Right cardiac atrium (tissue), 5 donors: ENCODE measurements around the gene FAM149B1. TPM values are rescaled to one million over a fixed set of nuclear protein-coding genes. Genes with fewer than 3 reads are reported as not detected.

Source experiments
- ATAC-seq, 2 donors: fragments of 200-7000 bp; cut with Tn5 transposase; one replicate each; pipeline versions ENCODE4 v1.8.0 to v1.9.1; 2020; ENCODE audit warnings: moderate library complexity in 2 of 2, mild to moderate bottlenecking in 1 of 2
- DNase-seq, 3 donors: peaks; one replicate each; pipeline ENCODE4 v3.0.0-alpha.2; 2020
- H3K27ac ChIP-seq: one replicate; pipeline ENCODE4 v1.5.1; 2013; ENCODE audit warnings: mild to moderate bottlenecking, low read length, control low read depth, moderate library complexity
- H3K27me3 ChIP-seq: one replicate; pipeline ENCODE4 v1.6.1; 2013; ENCODE audit not compliant: control insufficient read depth, insufficient read depth
- H3K4me1 ChIP-seq: one replicate; pipeline ENCODE4 v1.6.1; 2013; ENCODE audit warnings: low read length; ENCODE audit not compliant: control insufficient read depth, insufficient read depth
- H3K4me3 ChIP-seq: one replicate; pipeline ENCODE4 v1.5.1; 2013; ENCODE audit warnings: low read length, control low read depth
- H3K9me3 ChIP-seq: one replicate; pipeline ENCODE4 v1.6.1; 2013; ENCODE audit warnings: low read length; ENCODE audit not compliant: control insufficient read depth
- WGBS: extraction: QIAGEN DNeasy Blood & Tissue Kit; methylation state at CpG from one replicate; pipeline ENCODE4 v1.1.7; 2013; 5-methylcytosine and 5-hydroxymethylcytosine counted together
- intact Hi-C, 4 donors: fragments of 100-400 bp; cut with DNase I; formaldehyde crosslinking; loops; one replicate each; pipeline versions ENCODE4 v1.11.0 to v1.14.0; 2022 to 2023
- polyA plus RNA-seq: library from polyadenylated mRNA; stranded (reverse); fragments of 200-250 nt; gene quantifications from one replicate; pipeline ENCODE4 v1.2.3, GENCODE V29; 2013
- total RNA-seq, 4 donors: library from RNA; stranded (reverse); fragmentation: NEBNext Ultra II Directional; extraction: Animal tissue kit (Norgen Biotek cat#: 25700); gene quantifications; one replicate each; pipeline ENCODE4 v1.2.1, GENCODE V29; 2021
- donor health status: healthy with polysubstance abuse.
- donor health status: DM: no; HTN: yes; CAD: no.
- donor health status: DM: no; HTN: no; CAD: no.
- donor health status: DM: no; HTN: yes; CAD: no; lungs with severe emphysema.
- donor health status: DM: yes; HTN: yes; CAD: no.

The FAM149B1 gene
- total and polyA plus RNA-seq, 5 donors, result 11.6 to 17.5 (median 16.0) TPM

- intact Hi-C loops, result no loop called here
- WGBS, result 85% methylated on average over 1 of the region's 1 CpG
- DNase-seq (no peak), ATAC-seq (no peak)
- H3K4me3 ChIP-seq, result no peak overlapping the region
- no peaks in the 10 kb centered on the region for H3K27me3 ChIP-seq
- H3K9me3 ChIP-seq, result no peaks in the 10 kb centered on the region
- H3K27ac ChIP-seq, result no peak overlapping the region
- H3K4me1 ChIP-seq, result no peaks in the 10 kb centered on the region
Observed at GRCh38 chr10:73287441-73287840, 119.5 kb downstream of the FAM149B1 start.

- ATAC-seq, result no peak
- intact Hi-C loops, result no loop called here
- no peak overlapping the region for H3K27ac ChIP-seq
- H3K27me3 ChIP-seq, result no peaks in the 10 kb centered on the region
- 97% methylated on average over 1 of the region's 1 CpG for WGBS
- H3K9me3 ChIP-seq, result no peaks in the 10 kb centered on the region
- H3K4me3 ChIP-seq, result no peak overlapping the region
- no peak for DNase-seq
- H3K4me1 ChIP-seq, result no peaks in the 10 kb centered on the region
Observed at GRCh38 chr10:73289958-73290357, 122.0 kb downstream of the FAM149B1 start.

GRCh38 chr10:73293461-73293860 is 125.5 kb downstream of the FAM149B1 start:
- no peaks in the 10 kb centered on the region for H3K9me3 ChIP-seq
- 79% methylated on average over 3 of the region's 3 CpGs for WGBS
- no peaks in the 10 kb centered on the region for H3K4me1 ChIP-seq
- H3K4me3 ChIP-seq, result no peak overlapping the region
- DNase-seq (no peak), ATAC-seq (no peak)
- H3K27ac ChIP-seq, result no peak overlapping the region
- intact Hi-C loops, result no loop called here
- no peaks in the 10 kb centered on the region for H3K27me3 ChIP-seq

Other genes with a start within 250 kb of the FAM149B1 start
- gene PLA2G12B, start 213.3 kb upstream of the FAM149B1 start, total RNA-seq, result 1 to 10 TPM; 2.6 to 7.9 (median 6.3) TPM
- gene PLA2G12B, start 213.3 kb upstream of the FAM149B1 start, polyA plus RNA-seq, result 16.6 TPM
- 10 to 100 TPM; 37.4 to 55.8 (median 43.9) TPM for gene P4HA1, start 71.3 kb upstream of the FAM149B1 start, total RNA-seq
- gene P4HA1, start 71.3 kb upstream of the FAM149B1 start, polyA plus RNA-seq, result 21.8 TPM
- 1 to 10 TPM; 1.9 to 4.1 (median 2.8) TPM for gene NUDT13, start 57.7 kb upstream of the FAM149B1 start, total RNA-seq
- 2.7 TPM for gene NUDT13, start 57.7 kb upstream of the FAM149B1 start, polyA plus RNA-seq
- gene ECD, start 111 bp upstream of the FAM149B1 start, total RNA-seq, result 10 to 100 TPM; 16.2 to 19.3 (median 17.9) TPM
- 10.8 TPM for gene ECD, start 111 bp upstream of the FAM149B1 start, polyA plus RNA-seq
- gene DNAJC9, start 79.1 kb downstream of the FAM149B1 start, total RNA-seq, result 10 to 100 TPM in 2 of 4 donors, 1 to 10 TPM in 2; 7.9 to 10.6 (median 10.2) TPM
- gene DNAJC9, start 79.1 kb downstream of the FAM149B1 start, polyA plus RNA-seq, result 6.5 TPM
- gene MRPS16, start 84.5 kb downstream of the FAM149B1 start, total RNA-seq, result 10 to 100 TPM; 66.9 to 85.1 (median 79.3) TPM
- gene MRPS16, start 84.5 kb downstream of the FAM149B1 start, polyA plus RNA-seq, result 80.0 TPM
- 1 to 10 TPM; 1.6 to 2.3 (median 1.9) TPM for gene CFAP70, start 190.7 kb downstream of the FAM149B1 start, total RNA-seq
- 1.2 TPM for gene CFAP70, start 190.7 kb downstream of the FAM149B1 start, polyA plus RNA-seq
- gene ANXA7, start 245.9 kb downstream of the FAM149B1 start, total RNA-seq, result 100 to 1,000 TPM in 3 of 4 donors, 10 to 100 TPM in 1; 98.4 to 122 (median 113) TPM
- gene ANXA7, start 245.9 kb downstream of the FAM149B1 start, polyA plus RNA-seq, result 78.6 TPM